ENCODE results near the gene DNAH17. TPM values are rescaled to one million over a fixed set of nuclear protein-coding genes. Genes with fewer than 3 reads are reported as not detected.

The DNAH17 gene
- total RNA-seq, 1 experiment from 2014 or later = 0.18 TPM

GRCh38 chr17:78548725-78549124, 28.5 kb downstream of the DNAH17 start:
- ATAC-seq (no peak), DNase-seq (ENCODE audit: low read depth, low spot score) (no peak)
- in situ Hi-C loops (cut with HindIII; ENCODE audit: low pct_unique_long_range_greater_than_20kb, low sequenced_read_pairs) = no loop called here
- Histone ChIP-seq H3K36me3 (ENCODE audit: control insufficient read depth, insufficient read depth, low read length) (no peaks in the 10 kb centered on the region), H3K27me3 (ENCODE audit: control insufficient read depth, insufficient read depth, low read length) (no peaks in the 10 kb centered on the region), H3K9me3 (ENCODE audit: control insufficient read depth, insufficient read depth, low read depth, low read length) (no peaks in the 10 kb centered on the region), H3K4me1 (ENCODE audit: control insufficient read depth, insufficient read depth, low read length) (no peaks in the 10 kb centered on the region), H3K27ac (ENCODE audit: low read length) (no peak overlapping the region), H3K4me3 (ENCODE audit: low read depth in 2 of 2, low read length in 2 of 2) (no peak overlapping the region)
- no TSS peak for BruUV-seq (replicated peaks)
- ChIA-PET POLR2A (interaction anchor here (0.7 kb wide), 1 partner anchor 69 kb away, joined by 3 read pairs; no protein-coding TSS in a partner anchor), CTCF (no interaction called here)
- no peak for TF ChIP-seq TCF7L2 (IDR thresholded peaks at IDR 0.05; ENCODE audit: low read depth, low read length)
- TF ChIP-seq POLR2AphosphoS5 (IDR thresholded peaks at IDR 0.05; ENCODE audit: low read depth, low read length) = no peak
- TF ChIP-seq REST (IDR thresholded peaks at IDR 0.05; ENCODE audit: insufficient read depth in 1 of 2, low read depth in 2 of 2, low read length in 1 of 2) = no peak
- no peak for TF ChIP-seq CTCF (IDR thresholded peaks at IDR 0.05)
- TF ChIP-seq SIN3A (IDR thresholded peaks at IDR 0.05; ENCODE audit: borderline replicate concordance, insufficient read depth, low read depth, low read length) = no peak
- intact Hi-C loops (cut with micrococcal nuclease; ENCODE audit: unreplicated experiment) = no loop called here

GRCh38 chr17:78547035-78547434, 30.2 kb downstream of the DNAH17 start:
- no TSS peak for BruUV-seq (replicated peaks)
- ATAC-seq = no peak
- Histone ChIP-seq H3K4me1 (ENCODE audit: control insufficient read depth, insufficient read depth, low read length) (no peaks in the 10 kb centered on the region), H3K9me3 (ENCODE audit: control insufficient read depth, insufficient read depth, low read depth, low read length) (no peaks in the 10 kb centered on the region), H3K36me3 (ENCODE audit: control insufficient read depth, insufficient read depth, low read length) (no peaks in the 10 kb centered on the region), H3K27ac (ENCODE audit: low read length) (no peak overlapping the region), H3K27me3 (ENCODE audit: control insufficient read depth, insufficient read depth, low read length) (no peaks in the 10 kb centered on the region), H3K4me3 (ENCODE audit: low read depth in 2 of 2, low read length in 2 of 2) (no peak overlapping the region)
- no peak for TF ChIP-seq CTCF (IDR thresholded peaks at IDR 0.05)
- no peak for TF ChIP-seq REST (IDR thresholded peaks at IDR 0.05; ENCODE audit: insufficient read depth in 1 of 2, low read depth in 2 of 2, low read length in 1 of 2)
- no peak for TF ChIP-seq SIN3A (IDR thresholded peaks at IDR 0.05; ENCODE audit: borderline replicate concordance, insufficient read depth, low read depth, low read length)
- no peak for TF ChIP-seq TCF7L2 (IDR thresholded peaks at IDR 0.05; ENCODE audit: low read depth, low read length)
- no peak for TF ChIP-seq POLR2AphosphoS5 (IDR thresholded peaks at IDR 0.05; ENCODE audit: low read depth, low read length)
- in situ Hi-C loops (cut with HindIII; ENCODE audit: low pct_unique_long_range_greater_than_20kb, low sequenced_read_pairs) (no loop called here), intact Hi-C loops (cut with micrococcal nuclease; ENCODE audit: unreplicated experiment) (no loop called here)
- POLR2A ChIA-PET = no interaction called here
- DNase-seq (ENCODE audit: low read depth, low spot score) = no peak
- CTCF ChIA-PET = interaction anchor here (0.6 kb wide), 1 partner anchor 14 kb away, joined by 5 read pairs; no protein-coding TSS in a partner anchor
